B cell (primary cell): ENCODE measurements around the gene PLEKHH1. TPM values are rescaled to one million over a fixed set of nuclear protein-coding genes. Genes with fewer than 3 reads are reported as not detected.

Source experiments
- ATAC-seq: fragments of 200-7000 bp; cut with Tn5 transposase; one replicate; pipeline ENCODE4 v1.10.0; 2021; ENCODE audit warnings: low read depth, mild to moderate bottlenecking, moderate number of reproducible peaks, moderate library complexity
- CTCF ChIA-PET: fragments of 350-600 bp; sonication (Branson Sonifier 250); formaldehyde crosslinking; loops from one replicate; lab custom pipeline; 2021; ENCODE audit warnings: antibody characterized with exemption, inconsistent platforms; lab: Charles Lee
- POLR2A ChIA-PET: fragments of 350-600 bp; sonication (Branson Sonifier 250); formaldehyde crosslinking; loops from one replicate; lab custom pipeline; 2021; ENCODE audit warnings: antibody characterized with exemption; lab: Charles Lee
- DNase-seq: peaks from one replicate; pipeline ENCODE4 v3.0.0; 2013
- H2AFZ ChIP-seq: 2 replicates; pipeline ENCODE4 v1.6.1; 2012; ENCODE audit warnings: mild to moderate bottlenecking, low read depth, low read length; ENCODE audit not compliant: insufficient read depth, poor library complexity, severe bottlenecking
- H3K27ac ChIP-seq, 2 donors: 1 replicate in 1 of 2; 2 replicates in 1 of 2; pipeline ENCODE4 v1.5.1; 2012 to 2013; ENCODE audit warnings: low read length in 2 of 2, mild to moderate bottlenecking in 2 of 2, moderate library complexity in 1 of 2
- H3K27me3 ChIP-seq, 4 experiments: fragments of 200-600 bp in 1 of 4; sonication (generic) in 1 of 4; replicated peaks in 1 of 4; 1 replicate in 2 of 4; 2 replicates in 2 of 4; pipeline versions ENCODE4 v1.6.1 to v1.7.0; 2013 to 2016; ENCODE audit warnings: low read length in 3 of 4, mild to moderate bottlenecking in 2 of 4, mixed read lengths in 1 of 4, moderate library complexity in 1 of 4; ENCODE audit not compliant: insufficient read depth in 4 of 4, control insufficient read depth in 3 of 4; ENCODE audit errors: control extremely low read depth in 1 of 4
- H3K36me3 ChIP-seq, 2 experiments: replicated peaks in 1 of 2; 1 replicate in 1 of 2; 2 replicates in 1 of 2; pipeline versions ENCODE4 v1.6.1 to v1.7.1; 2013; ENCODE audit warnings: low read length in 1 of 2; ENCODE audit not compliant: insufficient read depth in 2 of 2, control insufficient read depth in 1 of 2; ENCODE audit errors: control extremely low read depth in 1 of 2, extremely low read depth in 1 of 2
- H3K4me1 ChIP-seq, 2 donors: fragments of 200-600 bp in 1 of 2; sonication (generic) in 1 of 2; 1 replicate in 1 of 2; 2 replicates in 1 of 2; pipeline versions ENCODE4 v1.5.1 to v1.6.1; 2013 to 2017; ENCODE audit warnings: low read length in 2 of 2; ENCODE audit not compliant: control insufficient read depth in 2 of 2, insufficient read depth in 2 of 2
- H3K4me2 ChIP-seq: replicated peaks from 2 replicates; pipeline ENCODE3; 2012; ENCODE audit warnings: mild to moderate bottlenecking, low read depth, low read length; ENCODE audit not compliant: poor library complexity, severe bottlenecking
- H3K4me3 ChIP-seq, 5 experiments: fragments of 200-600 bp in 1 of 5; sonication (generic) in 1 of 5; 1 replicate in 3 of 5; 2 replicates in 2 of 5; pipeline versions ENCODE4 v1.5.1 to v1.7.0; 2011 to 2016; ENCODE audit warnings: low read length in 4 of 5, mild to moderate bottlenecking in 4 of 5, low read depth in 2 of 5, control low read depth in 1 of 5, moderate library complexity in 1 of 5; ENCODE audit not compliant: insufficient read depth in 1 of 5; ENCODE audit errors: control extremely low read depth in 1 of 5, extremely low read depth in 1 of 5
- H3K79me2 ChIP-seq: fragments of 200-600 bp; sonication (generic); one replicate; pipeline ENCODE4 v1.6.0; 2016; ENCODE audit warnings: low read length; ENCODE audit not compliant: control insufficient read depth, insufficient read depth
- H3K9ac ChIP-seq: fragments of 200-600 bp; sonication (generic); 2 replicates; pipeline ENCODE4 v1.6.1; 2017; ENCODE audit warnings: mild to moderate bottlenecking, low read length, moderate library complexity
- H3K9me3 ChIP-seq, 3 donors: one replicate each; pipeline versions ENCODE4 v1.6.1 to v1.7.1; 2013; ENCODE audit warnings: low read length in 2 of 3; ENCODE audit not compliant: control insufficient read depth in 2 of 3, insufficient read depth in 1 of 3; ENCODE audit errors: control extremely low read depth in 1 of 3
- H4K20me1 ChIP-seq: 2 replicates; pipeline ENCODE4 v1.6.0; 2012; ENCODE audit warnings: mild to moderate bottlenecking, low read length; ENCODE audit not compliant: insufficient read depth, control insufficient read depth, poor library complexity, severe bottlenecking
- H3K27ac Mint-ChIP-seq: one replicate; pipeline ENCODE4 v1.8.0; 2021; ENCODE audit warnings: mixed read lengths
- H3K27me3 Mint-ChIP-seq: one replicate; pipeline ENCODE4 v1.8.0; 2021; ENCODE audit warnings: mixed read lengths
- H3K4me1 Mint-ChIP-seq: one replicate; pipeline ENCODE4 v1.8.0; 2021; ENCODE audit warnings: mixed read lengths
- H3K4me3 Mint-ChIP-seq: one replicate; pipeline ENCODE4 v1.8.0; 2021; ENCODE audit warnings: mixed read lengths
- H3K9me3 Mint-ChIP-seq: one replicate; pipeline ENCODE4 v1.8.0; 2022; ENCODE audit warnings: mixed read lengths; ENCODE audit not compliant: insufficient read depth
- EZH2 ChIP-seq: IDR thresholded peaks from 2 replicates; pipeline ENCODE4 v1.6.1; 2012; ENCODE audit warnings: borderline replicate concordance, low read depth, mild to moderate bottlenecking, moderate library complexity, low read length; ENCODE audit not compliant: insufficient read depth, poor library complexity, severe bottlenecking
- WGBS: methylation state at CpG from one replicate; pipeline ENCODE4 v1.1.5; 2013; ENCODE audit warnings: missing lambda C conversion rate; ENCODE audit not compliant: insufficient coverage; 5-methylcytosine and 5-hydroxymethylcytosine counted together
- intact Hi-C: fragments of 100-400 bp; cut with micrococcal nuclease; formaldehyde crosslinking; loops from one replicate; pipeline ENCODE4 v1.10.0; 2022
- polyA plus RNA-seq: library from polyadenylated mRNA; depleted of rRNA; stranded (reverse); fragments of >200 nt; gene quantifications from 2 replicates; pipeline ENCODE4 v1.2.3, GENCODE V29; 2012
- total RNA-seq, 2 donors: library from RNA; stranded (reverse); fragments of 120-200 nt in 1 of 2; gene quantifications; 1 replicate in 1 of 2; 2 replicates in 1 of 2; pipeline versions ENCODE4 v1.2.3 to v1.2.4, GENCODE V29; 2013 to 2022
- TF ChIP-seq, protein P1 (sequence below): fragments of 200-600 bp; IDR thresholded peaks from one replicate; pipeline ENCODE4 v1.8.0; 2022; ENCODE audit warnings: antibody characterized with exemption, mild to moderate bottlenecking

Gene PLEKHH1
- total and polyA plus RNA-seq, 2 donors (not counting 1 experiment from before 2014, with no cell fraction given) = 0.17 to 0.37 TPM

DNA sequence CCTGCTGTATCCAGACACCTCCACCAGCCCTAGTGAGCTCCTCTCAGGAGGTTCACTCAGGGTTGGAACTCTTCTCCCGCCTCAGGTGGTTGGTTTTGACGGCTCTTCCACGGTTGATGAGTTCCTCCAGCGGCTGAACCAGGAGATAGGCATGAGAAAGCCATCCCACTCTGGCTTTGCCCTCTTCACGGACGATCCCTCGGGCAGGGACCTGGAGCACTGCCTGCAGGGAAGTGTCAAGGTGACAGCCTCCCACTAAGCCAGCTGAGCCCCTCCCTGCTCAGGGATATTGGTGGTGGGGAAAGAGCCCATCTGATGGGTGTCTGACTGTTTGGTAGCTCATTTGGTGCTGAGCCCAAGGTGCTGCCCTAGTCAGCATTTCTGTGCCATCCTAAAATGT is 46.5 kb downstream of the PLEKHH1 start:
- Histone ChIP-seq H4K20me1 (no peaks in the 10 kb centered on the region), H3K9ac (no peak overlapping the region), H3K4me1 (no peaks in the 10 kb centered on the region), H3K4me2 (no peak overlapping the region), H3K4me3 (no peak overlapping the region), H2AFZ (no peak overlapping the region), H3K27me3 (no peaks in the 10 kb centered on the region), H3K79me2 (no peaks in the 10 kb centered on the region), H3K27ac (no peak overlapping the region), H3K9me3 (no peaks in the 10 kb centered on the region), H3K36me3 (no peaks in the 10 kb centered on the region)
- WGBS = 93% methylated on average over 7 of the region's 7 CpGs
- POLR2A ChIA-PET = no interaction called here
- DNase-seq (no peak), ATAC-seq (no peak)
- Mint-ChIP-seq H3K27ac (no peak overlapping the region), H3K9me3 (no peaks in the 10 kb centered on the region), H3K4me1 (no peaks in the 10 kb centered on the region), H3K27me3 (no peaks in the 10 kb centered on the region), H3K4me3 (no peak overlapping the region)
- intact Hi-C loops = no loop called here
- TF ChIP-seq, protein P1, sequence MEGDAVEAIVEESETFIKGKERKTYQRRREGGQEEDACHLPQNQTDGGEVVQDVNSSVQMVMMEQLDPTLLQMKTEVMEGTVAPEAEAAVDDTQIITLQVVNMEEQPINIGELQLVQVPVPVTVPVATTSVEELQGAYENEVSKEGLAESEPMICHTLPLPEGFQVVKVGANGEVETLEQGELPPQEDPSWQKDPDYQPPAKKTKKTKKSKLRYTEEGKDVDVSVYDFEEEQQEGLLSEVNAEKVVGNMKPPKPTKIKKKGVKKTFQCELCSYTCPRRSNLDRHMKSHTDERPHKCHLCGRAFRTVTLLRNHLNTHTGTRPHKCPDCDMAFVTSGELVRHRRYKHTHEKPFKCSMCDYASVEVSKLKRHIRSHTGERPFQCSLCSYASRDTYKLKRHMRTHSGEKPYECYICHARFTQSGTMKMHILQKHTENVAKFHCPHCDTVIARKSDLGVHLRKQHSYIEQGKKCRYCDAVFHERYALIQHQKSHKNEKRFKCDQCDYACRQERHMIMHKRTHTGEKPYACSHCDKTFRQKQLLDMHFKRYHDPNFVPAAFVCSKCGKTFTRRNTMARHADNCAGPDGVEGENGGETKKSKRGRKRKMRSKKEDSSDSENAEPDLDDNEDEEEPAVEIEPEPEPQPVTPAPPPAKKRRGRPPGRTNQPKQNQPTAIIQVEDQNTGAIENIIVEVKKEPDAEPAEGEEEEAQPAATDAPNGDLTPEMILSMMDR = no peak
- TF ChIP-seq EZH2 = no peak
- CTCF ChIA-PET = interaction anchor here (1.0 to 24.8 kb wide), 7 partner anchors 8 to 155 kb away, joined by 3 to 863 read pairs (median 49); partner anchors contain the start of genes PIGH and RDH12

DNA sequence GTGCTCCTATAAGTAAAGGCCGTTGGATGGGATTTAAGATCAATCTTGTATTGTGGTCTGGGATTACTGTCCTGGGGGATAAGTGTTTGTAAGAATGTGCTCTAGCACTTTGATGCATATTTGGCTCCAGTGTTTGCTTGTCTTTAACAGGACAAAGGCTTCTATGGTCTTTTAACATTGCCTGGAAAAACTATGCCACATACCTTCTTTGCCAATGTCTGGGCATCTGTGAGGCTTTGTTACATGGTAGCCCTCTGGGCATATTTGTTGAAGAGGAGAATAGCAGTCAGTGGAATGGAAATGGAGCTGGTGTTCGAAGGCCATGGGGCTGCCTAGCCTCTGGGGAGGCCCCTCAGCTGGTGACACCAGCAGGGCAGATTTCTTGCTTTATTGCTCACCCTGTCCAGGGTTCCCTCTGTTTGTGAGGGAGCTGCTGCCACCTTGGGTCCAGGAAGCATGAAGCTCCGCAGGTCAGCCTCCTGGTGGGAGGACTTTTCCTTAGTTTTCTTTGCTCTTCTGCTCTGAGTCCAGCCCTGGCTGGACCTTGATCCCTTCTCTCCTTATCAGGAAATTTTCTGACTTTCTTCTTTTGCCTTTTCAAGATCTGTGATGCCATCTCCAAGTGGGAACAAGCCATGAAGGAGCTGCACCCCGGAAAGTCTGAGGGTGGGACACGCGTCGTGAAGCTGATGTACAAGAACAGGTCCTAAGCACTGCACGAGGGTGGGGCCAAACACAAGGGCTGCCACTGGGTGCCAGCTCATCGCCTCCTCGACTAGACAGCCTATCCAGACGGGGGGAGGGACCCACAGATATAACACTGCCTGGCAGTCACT is 47.5 kb downstream of the PLEKHH1 start:
- no peaks in the 10 kb centered on the region for H4K20me1 ChIP-seq
- intact Hi-C loops = no loop called here
- H3K79me2 ChIP-seq = no peaks in the 10 kb centered on the region
- H3K27me3 ChIP-seq = no peaks in the 10 kb centered on the region
- no peaks in the 10 kb centered on the region for H3K4me1 Mint-ChIP-seq
- no peaks in the 10 kb centered on the region for H3K27me3 Mint-ChIP-seq
- no peak overlapping the region for H2AFZ ChIP-seq
- no peaks in the 10 kb centered on the region for H3K9me3 ChIP-seq
- peaks cover 0 to 2% of the 10 kb centered on the region in 2 experiments for H3K36me3 ChIP-seq
- no peak overlapping the region for H3K27ac ChIP-seq
- ChIA-PET POLR2A (no interaction called here), CTCF (interaction anchor here (0.6 to 24.8 kb wide), 9 partner anchors 9 to 1724 kb away, joined by 3 to 863 read pairs (median 49); partner anchors contain the start of genes PIGH and RDH12)
- 90% methylated on average over 11 of the region's 11 CpGs for WGBS
- no peak for ATAC-seq
- H3K4me1 ChIP-seq = no peaks in the 10 kb centered on the region
- no peak for DNase-seq
- H3K9me3 Mint-ChIP-seq = no peaks in the 10 kb centered on the region
- H3K27ac Mint-ChIP-seq = no peak overlapping the region
- H3K4me3 Mint-ChIP-seq = no peak overlapping the region
- TF ChIP-seq, protein P1 = no peak
- no peak for TF ChIP-seq EZH2
- no peak overlapping the region for H3K4me3 ChIP-seq
- H3K9ac ChIP-seq = no peak overlapping the region
- H3K4me2 ChIP-seq = no peak overlapping the region
